NCI-H2227 (cell line): ENCODE data around the gene HEATR5A.
"Not testable (repeated sequence)": the region's sequence is repeated elsewhere in the genome, so short reads cannot be mapped to it uniquely, and the experiment has no call there.

Experiments
- DNase-seq: peaks from one replicate; lab custom pipeline; 2025; ENCODE audit not compliant: unreplicated experiment; lab: John Stamatoyannopoulos, UW

Gene HEATR5A

DNA sequence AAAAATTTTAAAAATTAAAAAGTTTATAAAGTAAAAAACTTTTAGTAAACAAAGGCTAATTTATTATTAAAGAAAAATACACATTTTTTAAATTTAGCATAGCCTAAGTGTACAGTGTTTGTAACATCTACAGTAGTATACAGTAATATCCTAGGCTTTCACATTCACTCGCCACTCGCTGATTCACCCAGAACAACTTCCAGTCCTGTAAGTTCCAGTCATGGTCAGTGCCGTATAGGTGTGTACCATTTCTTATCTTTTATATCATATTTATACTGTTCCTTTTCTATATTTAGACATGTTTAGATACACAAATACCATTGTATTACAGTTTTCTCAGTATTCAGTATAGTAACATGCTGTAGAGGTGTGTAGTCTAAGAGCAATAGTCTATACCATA lies 28.9 kb downstream of the HEATR5A start:
- DNase-seq = no peak

DNA sequence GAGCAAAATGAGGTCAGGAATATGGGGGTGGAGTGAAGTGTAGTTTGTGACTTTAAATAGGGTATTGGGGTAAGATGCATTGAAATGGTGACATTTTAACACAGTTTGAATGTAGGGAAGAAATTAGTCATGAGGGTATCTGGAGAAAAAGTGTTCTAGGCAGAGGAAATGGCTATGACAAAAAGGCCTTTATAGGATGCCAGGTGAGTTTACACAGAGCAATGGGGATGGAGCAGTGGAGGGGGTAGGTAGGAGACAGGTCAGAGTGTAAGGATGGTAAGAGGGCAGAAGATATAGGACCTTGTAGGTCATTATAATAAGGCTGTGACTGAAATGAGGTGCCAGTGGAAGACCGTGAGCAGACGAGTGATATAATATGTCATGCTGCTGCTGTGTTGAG lies 30.4 kb downstream of the HEATR5A start:
- no peak for DNase-seq

DNA sequence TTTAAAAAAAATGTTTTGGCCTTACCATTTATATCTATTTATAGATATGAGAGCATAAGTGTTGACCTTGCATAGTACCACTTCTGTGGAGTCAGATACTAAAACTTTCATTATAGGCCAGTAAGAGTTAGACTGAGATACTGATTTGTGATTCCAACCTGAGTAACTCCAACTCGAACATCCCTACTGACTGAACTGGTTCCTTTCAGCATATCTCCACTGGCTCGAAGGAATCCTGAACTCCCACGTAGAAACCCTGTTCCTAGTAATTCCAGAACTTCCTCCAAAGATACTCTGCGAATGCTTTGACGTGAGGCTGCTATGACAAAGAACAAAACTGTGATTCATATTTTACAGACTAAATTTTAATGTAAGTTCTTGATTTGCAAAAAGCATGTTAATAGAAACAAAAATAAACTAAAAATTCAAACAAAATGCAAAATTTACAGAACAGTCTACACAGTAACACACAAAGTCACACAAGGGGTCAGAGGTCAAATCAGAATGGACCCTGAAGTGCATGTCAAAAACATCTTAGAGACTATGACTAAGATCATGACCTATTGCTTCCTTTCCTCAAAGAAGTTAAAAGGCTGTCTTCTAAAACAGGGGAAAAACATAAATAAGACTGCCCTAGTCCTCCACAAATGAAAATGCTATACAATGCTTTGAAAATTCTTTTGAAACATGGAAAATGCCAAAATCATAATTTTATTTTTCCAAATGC lies 31.5 kb downstream of the HEATR5A start:
- no peak for DNase-seq

GRCh38 chr14:31387091-31387490 lies 33.3 kb downstream of the HEATR5A start:
- DNase-seq = no peak

DNA sequence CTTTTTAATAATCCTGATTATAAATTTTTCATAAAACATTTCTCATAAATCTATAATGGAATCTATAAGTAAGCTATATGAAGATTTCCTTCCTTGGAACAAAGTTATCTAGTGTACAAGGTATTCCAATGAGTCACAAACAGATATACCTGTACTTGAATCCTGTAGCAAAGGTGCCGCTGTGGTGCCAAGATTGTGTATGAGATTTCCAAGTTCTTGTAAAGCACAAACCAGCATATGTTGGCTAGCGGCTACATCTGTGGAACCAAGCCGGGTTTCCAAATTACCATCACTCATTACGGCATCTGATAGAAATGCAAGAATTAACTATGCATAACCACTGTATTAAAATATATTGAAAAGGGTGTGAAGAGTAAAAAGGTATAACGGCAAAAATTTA lies 34.1 kb downstream of the HEATR5A start:
- no peak for DNase-seq

DNA sequence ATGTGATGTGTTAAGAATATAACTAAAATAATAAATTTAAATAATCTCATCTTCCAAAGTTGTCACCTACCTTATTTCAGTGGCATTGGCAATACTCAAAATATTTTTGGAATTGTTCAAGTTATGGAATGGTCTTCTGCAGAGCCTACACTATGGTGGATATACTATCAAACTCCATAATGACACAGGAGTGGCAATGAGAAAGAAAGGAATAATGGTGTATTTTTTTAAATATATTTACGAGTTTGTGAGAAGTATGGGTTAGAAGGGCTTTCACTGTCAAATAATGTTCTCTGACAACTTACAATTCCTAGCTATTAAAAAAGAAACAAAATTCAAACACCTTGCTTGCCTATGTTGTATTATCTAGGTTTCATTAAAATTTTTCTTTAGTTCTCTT lies 38.1 kb downstream of the HEATR5A start:
- DNase-seq = no peak

GRCh38 chr14:31380106-31380505 lies 40.2 kb downstream of the HEATR5A start:
- DNase-seq = no peak

DNA sequence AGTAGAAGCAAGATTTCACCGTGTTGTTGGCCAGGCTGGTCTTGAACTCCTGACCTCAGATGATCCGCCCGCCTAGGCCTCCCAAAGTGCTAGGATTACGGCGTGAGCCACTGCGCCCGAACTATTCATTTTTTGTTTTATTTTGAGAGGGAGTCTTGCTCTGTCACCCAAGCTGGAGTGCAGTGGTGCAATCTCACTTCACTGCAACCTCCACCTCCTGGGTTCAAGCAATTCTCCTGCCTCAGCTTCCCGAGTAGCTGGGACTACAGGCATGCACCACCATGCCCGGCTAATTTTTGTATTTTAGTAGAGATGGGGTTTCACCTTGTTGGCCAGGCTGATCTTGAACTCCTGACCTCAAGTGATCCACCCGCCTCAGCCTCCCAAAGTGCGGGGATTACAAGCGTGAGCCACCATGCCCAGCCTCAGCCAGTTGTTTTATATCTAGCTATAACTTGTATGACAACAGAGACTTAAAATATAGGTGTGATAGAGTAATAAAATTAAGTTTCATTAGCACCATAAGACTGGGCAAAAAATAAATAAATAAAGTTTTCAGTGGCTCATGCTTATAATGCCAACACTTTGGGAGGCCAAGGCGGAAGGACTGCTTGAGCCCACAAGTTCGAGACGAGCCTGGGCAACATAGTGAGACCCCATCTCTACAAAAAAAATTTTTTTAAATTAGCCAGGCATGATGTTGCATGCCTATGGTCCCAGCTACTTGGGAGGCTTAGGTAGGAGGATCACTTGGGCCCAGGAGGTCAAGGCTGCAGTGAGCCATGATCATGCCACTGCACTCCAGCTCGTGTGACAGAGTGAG lies 41.0 kb downstream of the HEATR5A start:
- not testable (repeated sequence) for DNase-seq

- DNase-seq = no peak
These were observed 42.9 kb downstream of the HEATR5A start for GRCh38 chr14:31377433-31377832.

DNA sequence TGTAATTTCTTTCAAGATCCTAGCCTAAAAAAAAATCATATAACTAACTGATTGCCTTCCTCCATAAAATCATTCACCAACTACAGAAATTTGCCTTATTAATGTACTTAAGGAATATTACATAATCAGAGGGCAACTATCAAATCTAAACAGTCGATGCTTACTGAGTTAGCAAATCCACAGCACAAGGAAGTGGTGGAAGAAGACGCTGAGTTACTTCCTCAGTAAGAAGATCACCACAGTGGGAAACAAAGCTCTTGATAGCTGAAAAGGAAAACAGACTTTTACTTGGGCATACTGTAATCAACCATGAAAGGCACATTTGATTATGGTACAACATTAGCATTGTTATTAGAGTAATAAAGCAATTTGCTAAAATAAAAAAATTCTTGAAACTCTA lies 48.7 kb downstream of the HEATR5A start:
- no peak for DNase-seq

GRCh38 chr14:31363331-31364073 lies 56.8 kb downstream of the HEATR5A start:
- no peak for DNase-seq

GRCh38 chr14:31362746-31363145 lies 57.6 kb downstream of the HEATR5A start:
- DNase-seq = no peak

GRCh38 chr14:31361761-31362160 lies 58.6 kb downstream of the HEATR5A start:
- not testable (repeated sequence) for DNase-seq

DNA sequence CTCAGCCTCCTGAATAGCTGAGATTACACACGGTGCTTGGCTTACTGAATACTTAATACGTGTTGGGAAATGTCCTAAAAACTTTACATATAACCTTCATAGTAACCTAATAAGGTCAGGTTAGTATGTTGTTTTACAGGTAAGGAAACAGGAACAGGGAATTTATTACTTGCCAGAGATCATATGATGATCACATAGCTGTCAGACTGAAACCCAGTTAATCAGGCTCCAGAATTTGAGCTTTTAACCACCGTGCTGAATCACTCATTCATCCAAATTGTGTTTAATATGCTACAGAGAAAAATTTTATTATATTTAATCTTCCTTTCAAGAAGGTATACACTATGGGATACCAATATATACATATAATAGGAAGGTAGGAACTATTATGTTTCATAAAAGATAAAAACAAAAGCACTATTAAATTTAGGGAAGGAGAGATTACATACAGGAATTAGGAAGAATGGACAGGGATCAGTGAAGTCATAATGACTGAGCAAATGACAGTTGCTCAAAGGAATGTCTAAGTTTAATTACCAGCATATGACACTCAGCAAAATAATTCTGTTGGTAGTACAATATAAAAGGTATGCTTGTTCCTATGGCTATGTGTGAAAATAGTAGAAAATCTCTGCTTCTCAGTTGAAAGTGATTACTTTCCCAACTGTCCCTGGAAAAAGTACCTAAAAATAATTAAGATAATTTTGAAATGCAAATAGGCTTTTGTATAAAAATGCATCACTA lies 59.3 kb downstream of the HEATR5A start:
- DNase-seq = no peak

DNA sequence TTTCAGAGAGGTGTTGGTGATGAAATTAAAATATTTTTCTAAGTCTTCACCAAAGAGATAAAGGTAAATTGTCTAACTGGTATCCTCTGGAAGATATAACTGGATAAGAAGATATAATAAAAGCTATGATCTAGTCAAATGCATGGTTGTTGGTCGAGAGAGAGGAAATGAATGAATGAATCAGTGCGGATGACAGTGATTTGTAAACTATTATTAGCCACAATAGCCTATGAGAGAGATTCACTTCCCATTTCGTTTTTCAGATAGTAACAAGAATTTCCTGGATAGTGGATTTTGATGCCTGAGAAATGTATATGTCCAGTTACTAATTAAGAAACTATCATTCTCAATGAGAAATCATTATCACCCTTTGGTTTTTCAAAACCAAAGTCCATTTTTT lies 63.1 kb downstream of the HEATR5A start:
- DNase-seq = no peak

GRCh38 chr14:31346097-31346496 lies 74.3 kb downstream of the HEATR5A start:
- DNase-seq = no peak

GRCh38 chr14:31341280-31341679 lies 79.1 kb downstream of the HEATR5A start:
- no peak for DNase-seq

GRCh38 chr14:31340297-31341063 lies 79.9 kb downstream of the HEATR5A start:
- DNase-seq = no peak

DNA sequence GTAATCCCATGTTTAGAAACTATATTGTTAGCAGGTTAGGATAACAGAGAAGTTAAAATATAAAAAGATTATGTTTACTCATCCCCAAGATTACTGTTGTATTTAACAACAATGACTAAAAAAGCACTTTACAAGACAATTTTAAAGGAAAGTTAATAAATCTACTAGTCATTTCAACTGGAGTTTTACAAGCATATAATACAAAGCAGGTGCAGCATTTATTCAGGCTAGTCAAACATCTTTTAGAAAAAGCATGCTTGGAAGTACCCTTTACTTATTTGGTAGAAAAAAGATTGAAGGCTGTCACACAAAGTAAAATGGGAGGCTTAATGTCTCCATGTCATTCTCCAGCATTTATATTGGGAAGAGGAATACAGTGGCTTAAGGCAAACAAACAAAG lies 80.6 kb downstream of the HEATR5A start:
- DNase-seq = no peak

DNA sequence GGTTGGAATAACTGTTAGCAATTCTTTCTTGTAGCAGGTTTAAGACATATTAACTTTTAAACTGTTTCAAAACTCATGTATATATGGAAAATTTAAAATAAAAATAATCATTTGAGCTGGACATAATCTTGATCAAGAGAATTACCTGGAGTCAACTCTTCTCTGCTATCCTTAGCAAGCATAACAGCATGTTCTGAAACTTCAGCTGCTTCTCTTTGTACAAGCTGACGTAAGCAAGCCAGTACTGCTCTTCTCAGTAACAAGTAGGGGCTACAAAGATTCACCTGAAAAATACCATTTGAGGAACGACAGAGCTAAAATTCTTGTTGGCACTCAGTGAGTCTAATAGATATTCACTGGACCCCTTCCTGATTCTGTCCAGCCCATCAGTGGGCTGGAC lies 83.0 kb downstream of the HEATR5A start:
- no peak for DNase-seq
